ENCODE results near the gene DMRT1.

DMRT1 gene

DNA sequence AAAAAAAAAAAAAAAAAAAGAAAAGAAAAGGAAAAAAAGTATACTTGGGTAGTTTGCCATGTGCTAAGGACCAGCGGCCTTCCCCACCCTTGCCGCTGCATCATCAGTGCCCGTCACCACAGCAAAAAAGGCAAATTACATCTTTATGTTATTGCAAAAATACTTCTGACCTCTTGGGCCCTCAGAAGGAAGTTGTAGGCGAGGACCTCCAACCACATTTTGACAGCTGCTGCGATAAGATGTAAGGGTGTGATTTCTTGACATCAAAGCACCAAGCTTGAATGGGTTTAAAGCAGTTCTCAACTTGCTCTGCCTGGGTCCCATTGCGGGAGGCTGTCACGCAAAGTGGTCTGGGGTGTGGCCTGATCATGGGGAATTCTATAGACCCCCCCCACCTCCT lies 39.2 kb downstream of the DMRT1 start:
- in situ Hi-C loops (cut with MboI; ENCODE audit: low sequenced_read_pairs, unreplicated experiment) = no loop called here
- TF ChIP-seq, protein P1, sequence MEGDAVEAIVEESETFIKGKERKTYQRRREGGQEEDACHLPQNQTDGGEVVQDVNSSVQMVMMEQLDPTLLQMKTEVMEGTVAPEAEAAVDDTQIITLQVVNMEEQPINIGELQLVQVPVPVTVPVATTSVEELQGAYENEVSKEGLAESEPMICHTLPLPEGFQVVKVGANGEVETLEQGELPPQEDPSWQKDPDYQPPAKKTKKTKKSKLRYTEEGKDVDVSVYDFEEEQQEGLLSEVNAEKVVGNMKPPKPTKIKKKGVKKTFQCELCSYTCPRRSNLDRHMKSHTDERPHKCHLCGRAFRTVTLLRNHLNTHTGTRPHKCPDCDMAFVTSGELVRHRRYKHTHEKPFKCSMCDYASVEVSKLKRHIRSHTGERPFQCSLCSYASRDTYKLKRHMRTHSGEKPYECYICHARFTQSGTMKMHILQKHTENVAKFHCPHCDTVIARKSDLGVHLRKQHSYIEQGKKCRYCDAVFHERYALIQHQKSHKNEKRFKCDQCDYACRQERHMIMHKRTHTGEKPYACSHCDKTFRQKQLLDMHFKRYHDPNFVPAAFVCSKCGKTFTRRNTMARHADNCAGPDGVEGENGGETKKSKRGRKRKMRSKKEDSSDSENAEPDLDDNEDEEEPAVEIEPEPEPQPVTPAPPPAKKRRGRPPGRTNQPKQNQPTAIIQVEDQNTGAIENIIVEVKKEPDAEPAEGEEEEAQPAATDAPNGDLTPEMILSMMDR (IDR thresholded peaks at IDR 0.05; ENCODE audit: borderline replicate concordance, control extremely low read depth, extremely low read depth, insufficient read depth, missing control alignments) = no peak
- DNase-seq (ENCODE audit: low spot score) = peak; percentile 29

DNA sequence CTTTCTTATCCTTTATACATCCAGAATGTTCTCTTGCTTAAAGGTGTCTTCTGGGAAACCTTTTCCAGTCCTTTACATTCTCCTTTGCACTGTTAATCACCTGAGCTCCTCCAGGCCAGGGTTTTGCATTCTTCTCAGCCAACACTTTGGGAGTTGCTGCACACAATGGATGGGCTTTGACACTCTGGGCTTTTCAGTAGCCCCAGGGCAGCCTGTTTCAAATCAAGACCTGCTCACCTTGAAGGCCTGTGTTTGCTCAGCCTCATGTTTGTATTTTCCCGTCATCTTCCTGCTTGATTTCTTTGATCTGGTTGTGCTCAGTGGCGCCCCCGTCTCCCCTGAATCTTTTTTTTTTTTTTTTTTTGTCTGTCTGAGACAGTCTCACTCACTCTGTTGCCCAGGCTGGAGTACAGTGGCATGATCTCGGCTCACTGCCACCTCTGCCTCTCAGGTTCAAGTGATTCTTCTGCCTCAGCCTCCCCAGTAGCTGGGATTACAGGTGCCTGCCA lies 41.0 kb downstream of the DMRT1 start:
- in situ Hi-C loops (cut with MboI; ENCODE audit: low sequenced_read_pairs, unreplicated experiment) = no loop called here
- TF ChIP-seq, protein P1 (IDR thresholded peaks at IDR 0.05; ENCODE audit: borderline replicate concordance, control extremely low read depth, extremely low read depth, insufficient read depth, missing control alignments) = no peak
- no peak for DNase-seq (ENCODE audit: low spot score)

DNA sequence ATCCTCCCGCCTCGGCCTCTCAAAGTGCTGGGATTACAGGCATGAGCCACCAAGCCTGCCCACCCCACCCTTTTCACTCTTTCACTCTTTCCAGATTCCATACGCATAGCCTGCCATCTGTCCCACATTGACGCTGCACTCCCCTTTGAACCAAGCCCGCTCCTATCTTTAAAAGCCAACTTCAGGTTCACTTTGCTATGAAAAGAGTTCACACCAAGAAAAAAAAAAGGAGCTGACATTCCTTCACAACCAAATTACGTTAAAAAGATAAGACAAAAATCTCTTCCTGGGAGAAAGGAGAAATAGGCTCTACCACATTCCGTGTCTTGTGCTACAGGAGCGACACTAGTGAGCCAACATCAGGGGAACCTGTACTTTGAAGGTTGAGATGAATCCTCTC lies 41.5 kb downstream of the DMRT1 start:
- in situ Hi-C loops (cut with MboI; ENCODE audit: low sequenced_read_pairs, unreplicated experiment) = no loop called here

DNA sequence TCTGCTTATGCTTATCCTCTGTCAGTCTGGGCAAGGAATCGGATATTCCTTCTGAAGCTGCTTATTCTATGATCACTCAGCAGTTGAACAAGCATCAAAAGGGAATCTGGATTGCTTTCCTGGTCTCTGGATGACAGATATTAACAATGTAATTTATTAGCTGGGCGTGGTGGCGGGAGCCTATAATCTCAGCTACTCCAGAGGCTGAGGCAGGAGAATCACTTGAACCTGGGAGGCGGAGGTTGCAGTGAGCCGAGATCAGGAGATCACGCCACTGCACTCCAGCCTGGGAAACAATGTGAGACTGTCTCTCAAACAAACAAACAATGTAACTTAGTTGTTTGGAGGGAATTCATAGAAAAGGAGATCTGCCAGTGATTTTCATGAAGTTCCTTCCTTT lies 45.4 kb downstream of the DMRT1 start:
- TF ChIP-seq, protein P1 (IDR thresholded peaks at IDR 0.05; ENCODE audit: borderline replicate concordance, control extremely low read depth, extremely low read depth, insufficient read depth, missing control alignments) = no peak
- no peak for DNase-seq (ENCODE audit: low spot score)
- in situ Hi-C loops (cut with MboI; ENCODE audit: low sequenced_read_pairs, unreplicated experiment) = no loop called here

More for the DNA sequence above, 41.5 kb downstream of the DMRT1 start:
- TF ChIP-seq, protein P1 (IDR thresholded peaks at IDR 0.05; ENCODE audit: borderline replicate concordance, control extremely low read depth, extremely low read depth, insufficient read depth, missing control alignments) = no peak
- no peak for DNase-seq (ENCODE audit: low spot score)

DNA sequence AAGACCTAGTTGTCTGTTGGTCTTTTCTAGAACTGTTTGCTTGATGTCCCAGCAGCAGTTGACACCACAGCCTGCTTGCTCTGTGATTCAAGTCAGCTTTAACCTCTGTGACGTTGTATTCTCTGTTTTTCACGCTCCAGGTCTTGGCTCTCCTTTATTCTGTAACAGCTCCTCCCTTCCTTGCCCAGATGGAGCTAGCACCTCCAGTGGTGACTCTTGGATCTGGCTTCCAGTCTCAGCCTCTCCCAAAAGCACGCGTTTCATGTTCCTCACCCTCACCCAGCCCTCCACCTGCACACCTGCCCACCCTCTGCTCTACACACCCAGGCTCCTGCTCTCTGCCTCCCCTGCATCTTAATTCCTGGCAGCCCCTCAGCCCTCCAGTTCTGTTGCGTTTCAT lies 50.6 kb downstream of the DMRT1 start:
- in situ Hi-C loops (cut with MboI; ENCODE audit: low sequenced_read_pairs, unreplicated experiment) = loop anchor here (5.0 kb wide), 1 partner anchor 105 kb away; no protein-coding TSS in a partner anchor
- DNase-seq (ENCODE audit: low spot score) = no peak
- TF ChIP-seq, protein P1 (IDR thresholded peaks at IDR 0.05; ENCODE audit: borderline replicate concordance, control extremely low read depth, extremely low read depth, insufficient read depth, missing control alignments) = no peak

DNA sequence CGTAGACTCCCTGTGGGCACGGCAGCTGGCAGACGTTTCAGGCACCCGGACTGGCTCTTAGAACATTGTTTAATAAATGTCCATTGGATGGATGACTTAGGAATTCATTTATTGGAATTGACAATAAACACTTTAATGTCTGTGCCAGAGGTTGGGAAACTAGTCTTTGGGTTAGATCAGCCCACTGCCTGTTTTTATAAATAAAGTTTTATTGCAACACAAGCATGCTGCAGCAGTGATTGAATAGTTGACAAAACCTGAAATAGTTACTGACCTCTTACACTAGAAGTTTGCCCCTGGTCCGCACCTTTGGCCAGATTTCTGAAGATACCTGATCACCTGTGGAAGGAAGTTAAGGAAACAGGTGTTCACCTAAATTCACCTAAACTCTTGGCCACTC lies 51.6 kb downstream of the DMRT1 start:
- TF ChIP-seq, protein P1 (IDR thresholded peaks at IDR 0.05; ENCODE audit: borderline replicate concordance, control extremely low read depth, extremely low read depth, insufficient read depth, missing control alignments) = no peak
- no peak for DNase-seq (ENCODE audit: low spot score)
- in situ Hi-C loops (cut with MboI; ENCODE audit: low sequenced_read_pairs, unreplicated experiment) = loop anchor here (5.0 kb wide), 1 partner anchor 104 kb away; no protein-coding TSS in a partner anchor

All from GM13976 (cell line).